ENCODE measurements around the gene PIK3R6.
"Not testable (repeated sequence)": the region's sequence is repeated elsewhere in the genome, so short reads cannot be mapped to it uniquely, and the experiment has no call there.

The PIK3R6 gene

DNA sequence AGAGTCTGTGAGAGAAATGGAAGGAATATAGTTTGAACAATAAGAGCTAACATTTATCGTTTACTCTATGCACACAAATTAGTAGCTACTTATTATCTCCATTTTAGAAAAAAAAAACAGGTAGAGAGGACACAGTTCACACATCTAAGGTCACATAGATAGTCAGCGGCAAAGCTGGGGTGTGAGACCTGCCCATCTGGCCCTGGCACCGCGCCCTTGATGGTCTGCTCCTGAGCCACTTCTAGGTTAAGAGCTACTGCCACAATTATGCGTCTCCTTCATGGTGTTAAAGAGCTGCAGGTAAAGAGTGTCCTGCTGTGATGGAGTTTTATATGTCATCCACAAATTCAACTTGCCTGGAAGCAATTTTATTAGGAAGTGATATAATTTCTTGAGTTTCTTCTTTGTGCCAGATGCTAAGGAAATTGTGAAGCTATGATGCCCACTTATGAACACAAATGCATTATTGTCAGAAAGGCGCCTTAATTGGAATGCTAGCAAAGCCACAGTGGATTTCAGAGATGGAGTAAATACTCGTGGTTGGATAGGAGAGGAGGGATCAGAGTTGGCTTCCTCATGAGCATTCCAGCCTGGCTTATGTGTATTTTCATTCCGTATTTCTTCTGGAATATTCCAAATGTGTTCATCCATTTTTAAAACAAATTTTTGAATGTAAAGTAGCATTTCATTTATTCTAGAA, 47.0 kb downstream of the PIK3R6 start:
- no peak for DNase-seq (ENCODE audit: low read depth)
- H3K4me3 ChIP-seq (ENCODE audit: control insufficient read depth, low read depth, low read length) = no peak overlapping the region
- TF ChIP-seq CTCF (conservative IDR thresholded peaks at IDR 0.05; ENCODE audit: control insufficient read depth, insufficient read depth, low read depth, low read length) = no peak

- no peak overlapping the region for H3K4me3 ChIP-seq (ENCODE audit: control insufficient read depth, low read depth, low read length)
- DNase-seq (ENCODE audit: low read depth) = no peak
- no peak for TF ChIP-seq CTCF (conservative IDR thresholded peaks at IDR 0.05; ENCODE audit: control insufficient read depth, insufficient read depth, low read depth, low read length)
These were observed 48.7 kb downstream of the PIK3R6 start for GRCh38 chr17:8818654-8819330.

DNA sequence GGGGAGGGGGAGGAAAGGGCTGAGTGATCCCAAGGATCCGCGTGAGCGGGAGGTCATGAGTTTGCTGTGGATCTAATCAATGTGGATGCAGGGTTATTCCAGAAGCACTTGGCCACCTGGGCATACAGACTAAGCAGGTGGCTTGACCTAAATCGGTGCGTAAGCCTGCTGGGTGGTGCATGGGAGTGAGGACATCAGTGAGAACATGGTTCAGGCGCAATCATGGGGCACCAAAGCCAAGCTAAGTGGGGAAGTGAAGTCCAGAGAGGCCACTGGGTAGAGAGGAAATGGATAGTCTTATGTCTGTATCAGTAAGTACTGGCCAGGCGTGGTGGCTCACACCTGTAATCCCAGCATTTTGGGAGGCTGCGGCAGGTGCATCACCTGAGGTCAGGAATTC, 49.4 kb downstream of the PIK3R6 start:
- TF ChIP-seq CTCF (conservative IDR thresholded peaks at IDR 0.05; ENCODE audit: control insufficient read depth, insufficient read depth, low read depth, low read length) = no peak
- H3K4me3 ChIP-seq (ENCODE audit: control insufficient read depth, low read depth, low read length) = no peak overlapping the region
- no peak for DNase-seq (ENCODE audit: low read depth)

DNA sequence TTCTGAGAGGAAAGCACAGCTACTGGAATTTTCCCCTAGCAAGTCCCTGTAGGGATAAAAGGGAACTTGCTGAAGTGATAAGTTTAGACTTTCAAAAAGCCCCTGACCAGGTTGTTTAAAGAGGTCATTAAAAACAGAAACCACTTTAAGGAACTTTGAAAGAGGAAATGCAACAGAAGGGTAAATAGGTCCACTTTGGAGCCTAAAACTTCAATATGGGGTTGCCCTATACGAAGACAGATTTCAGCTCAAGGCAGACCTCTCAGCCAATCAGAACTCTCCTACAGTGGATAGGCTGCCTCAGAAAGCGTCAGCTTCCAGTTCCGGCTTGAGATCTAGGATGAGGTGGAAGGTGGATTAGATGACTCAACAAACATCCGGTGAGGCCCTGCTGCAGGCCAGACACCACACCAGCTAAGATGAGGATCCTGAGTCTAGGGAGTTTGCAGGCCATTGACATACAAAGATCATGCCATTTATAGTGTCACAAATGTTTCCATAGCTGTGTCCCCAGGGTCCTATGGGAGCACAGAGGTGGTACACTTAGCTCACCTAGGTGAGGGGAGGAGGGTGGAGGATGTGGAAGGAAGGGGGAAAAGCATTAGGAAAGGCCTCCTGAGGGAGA, 60.4 kb downstream of the PIK3R6 start:
- H3K4me3 ChIP-seq (ENCODE audit: control insufficient read depth, low read depth, low read length) = no peak overlapping the region
- no peak for TF ChIP-seq CTCF (conservative IDR thresholded peaks at IDR 0.05; ENCODE audit: control insufficient read depth, insufficient read depth, low read depth, low read length)
- DNase-seq (ENCODE audit: low read depth) = peak; percentile 6

DNA sequence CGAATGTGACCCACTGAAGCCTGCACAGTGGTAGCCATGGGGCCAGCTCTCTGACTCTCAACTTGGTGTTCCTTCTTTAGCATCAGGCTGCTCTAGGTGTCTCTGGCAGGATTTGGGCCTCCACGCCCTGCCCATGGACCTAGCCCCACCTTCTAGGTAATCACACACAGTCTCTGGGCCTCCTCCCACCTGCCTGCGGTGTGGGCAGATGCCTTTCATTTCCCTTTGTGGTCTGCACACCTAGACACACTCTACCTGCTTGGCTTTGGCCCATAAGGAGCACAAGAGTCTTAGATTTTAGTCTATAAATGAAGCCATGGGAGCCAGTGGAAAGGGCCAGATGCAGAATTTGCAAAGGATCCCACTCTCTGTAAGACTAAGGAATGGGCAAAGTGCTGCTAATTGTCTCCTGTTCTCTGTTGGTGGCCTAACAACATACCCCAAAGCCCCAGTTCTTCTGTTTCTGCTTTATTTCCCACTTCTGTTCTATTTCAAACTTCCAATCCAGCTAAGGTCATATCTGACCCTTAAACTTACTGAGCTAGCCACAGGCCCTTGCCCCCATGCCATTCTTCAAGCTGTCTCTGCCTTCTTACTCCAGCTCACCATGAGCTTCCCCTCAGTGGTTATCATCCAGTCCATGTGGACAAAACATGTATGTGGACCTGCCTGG, 61.1 kb downstream of the PIK3R6 start:
- no peak for TF ChIP-seq CTCF (conservative IDR thresholded peaks at IDR 0.05; ENCODE audit: control insufficient read depth, insufficient read depth, low read depth, low read length)
- no peak for DNase-seq (ENCODE audit: low read depth)
- H3K4me3 ChIP-seq (ENCODE audit: control insufficient read depth, low read depth, low read length) = no peak overlapping the region

DNA sequence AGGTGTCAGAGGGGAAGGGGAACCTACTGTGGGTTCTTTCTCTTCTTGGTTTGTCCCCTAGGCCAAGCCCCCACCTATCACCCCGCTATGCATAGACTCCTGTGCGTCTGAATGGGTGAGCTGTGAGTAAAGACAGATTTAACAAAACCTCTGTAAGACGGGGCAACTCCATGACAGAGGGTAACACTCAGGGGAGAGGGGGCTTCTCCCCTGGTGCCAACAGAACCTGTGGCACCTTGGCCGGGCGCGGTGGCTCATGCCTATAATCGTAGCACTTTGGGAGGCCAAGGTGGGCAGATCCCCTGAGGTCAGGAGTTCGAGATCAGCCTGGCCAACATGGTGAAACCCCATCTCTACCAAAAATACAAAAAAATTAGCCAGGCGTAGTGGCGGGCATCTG, 62.1 kb downstream of the PIK3R6 start:
- H3K4me3 ChIP-seq (ENCODE audit: control insufficient read depth, low read depth, low read length); DNase-seq (ENCODE audit: low read depth): not testable (repeated sequence)
